Kidney capillary endothelial cell (primary cell): Measurements from ENCODE around the gene KCNK1.

Source experiments
- DNase-seq: peaks from one replicate; pipeline ENCODE4 v3.0.0-alpha.2; 2018; ENCODE audit warnings: low spot score

The KCNK1 gene

GRCh38 chr1:233707153-233707879 is 93.4 kb downstream of the KCNK1 start:
- peak; percentile 68 for DNase-seq

DNA sequence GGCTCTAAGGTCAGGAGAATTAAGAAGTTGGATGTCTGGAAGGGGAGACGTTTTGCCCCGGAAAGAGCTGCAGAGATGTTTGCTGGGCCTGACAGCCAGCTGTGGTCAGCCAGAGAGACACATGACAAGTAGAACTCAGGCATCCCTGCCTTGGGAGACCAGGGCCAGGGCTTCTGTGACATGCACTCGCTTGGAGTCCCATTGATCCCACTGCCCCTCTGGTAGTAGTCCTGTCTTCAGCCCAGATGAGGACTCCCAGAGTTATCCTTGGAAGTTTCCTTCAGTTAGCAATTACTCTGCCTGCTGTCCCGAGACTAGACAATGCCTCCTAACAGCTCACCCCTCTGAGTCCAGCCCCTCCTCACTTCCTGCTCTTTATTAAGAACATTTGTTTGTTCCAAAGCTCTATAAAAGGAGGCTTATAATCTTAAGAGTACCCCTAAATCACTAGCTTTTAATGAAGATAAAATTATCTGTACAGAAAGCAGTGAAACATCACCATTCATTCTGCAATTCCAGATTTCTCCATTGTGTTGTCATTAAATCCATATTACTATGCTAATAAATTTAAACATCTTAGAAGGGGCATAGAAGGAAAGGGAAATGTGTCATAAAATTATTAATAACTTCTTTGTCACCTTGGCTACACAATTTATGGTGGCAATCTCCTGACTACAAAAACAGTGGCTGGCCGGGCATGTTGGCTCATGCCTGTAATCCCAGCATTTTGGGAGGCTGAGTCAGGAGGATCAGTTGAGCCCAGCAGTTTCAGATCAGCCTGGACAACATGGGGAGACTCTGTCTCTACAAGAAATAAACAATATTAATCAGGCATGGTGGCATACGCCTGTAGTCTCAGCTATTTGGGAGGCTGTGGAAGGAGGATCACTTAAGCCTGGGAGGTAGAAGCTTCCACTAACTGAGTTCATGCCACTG is 94.2 kb downstream of the KCNK1 start:
- peak; percentile 89 for DNase-seq

DNA sequence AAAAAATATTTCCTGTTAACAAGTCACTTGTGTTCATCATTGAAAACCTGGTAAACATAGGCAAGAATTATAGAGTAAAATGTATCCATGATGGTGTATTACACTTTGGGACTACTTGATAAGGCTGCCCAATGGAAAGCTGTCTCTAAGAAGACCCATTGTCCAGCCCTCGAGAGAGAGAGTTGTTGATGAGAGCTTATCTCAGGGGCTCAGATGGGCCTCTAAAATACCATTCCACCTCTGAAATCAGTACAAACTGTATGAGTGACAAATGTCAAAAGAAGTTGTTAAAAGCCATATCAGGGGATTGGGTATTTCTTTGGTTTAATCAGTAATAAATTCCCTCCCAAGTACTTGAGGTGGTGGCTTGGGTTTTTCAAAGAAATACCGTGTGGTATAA is 96.1 kb downstream of the KCNK1 start:
- no peak for DNase-seq

DNA sequence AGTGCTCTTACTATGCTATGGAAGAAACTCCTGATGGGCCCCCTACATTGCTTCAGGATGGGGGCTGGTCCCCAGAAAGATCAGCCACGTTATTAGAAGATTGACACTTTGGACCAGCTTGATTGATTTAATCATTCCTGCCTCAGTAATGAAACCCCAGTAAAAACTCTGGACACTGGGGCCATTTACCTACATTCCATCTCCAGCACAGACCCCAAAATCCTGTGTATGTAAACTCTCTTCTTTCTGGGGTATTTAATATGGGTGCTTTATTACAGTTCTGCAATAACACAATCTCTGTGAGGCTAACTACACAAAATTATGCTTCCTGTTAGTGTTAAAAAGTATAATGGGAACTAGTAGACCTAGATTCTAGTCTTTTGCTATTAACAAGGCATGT is 96.6 kb downstream of the KCNK1 start:
- no peak for DNase-seq

DNA sequence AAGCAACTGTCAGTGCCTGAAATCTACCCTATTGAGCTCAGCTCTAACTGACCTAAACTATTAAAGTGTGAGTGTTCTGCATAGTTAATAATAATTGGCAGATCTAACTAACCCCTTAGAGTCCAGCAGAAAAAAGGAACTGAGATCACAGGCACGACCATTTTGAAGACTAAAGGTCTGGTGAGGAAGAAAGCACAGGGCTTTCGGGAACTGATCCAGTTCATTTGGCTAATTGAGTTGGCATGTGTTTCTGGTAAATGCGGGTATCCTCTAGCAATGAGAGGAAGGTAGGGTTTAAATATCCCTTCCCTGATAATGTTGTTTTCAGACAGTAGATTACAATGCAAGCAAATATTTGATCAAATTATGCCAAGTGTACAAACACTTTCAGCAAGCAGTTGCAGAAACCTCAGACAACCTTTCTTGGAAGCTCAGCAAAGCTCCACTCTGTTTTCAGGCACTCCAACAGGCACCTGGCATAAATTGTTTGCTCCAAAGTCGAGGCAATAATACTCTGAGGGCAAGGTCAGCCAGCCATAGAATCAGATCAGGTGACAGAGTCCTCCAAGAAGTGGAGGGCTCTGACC is 100.8 kb downstream of the KCNK1 start:
- no peak for DNase-seq

DNA sequence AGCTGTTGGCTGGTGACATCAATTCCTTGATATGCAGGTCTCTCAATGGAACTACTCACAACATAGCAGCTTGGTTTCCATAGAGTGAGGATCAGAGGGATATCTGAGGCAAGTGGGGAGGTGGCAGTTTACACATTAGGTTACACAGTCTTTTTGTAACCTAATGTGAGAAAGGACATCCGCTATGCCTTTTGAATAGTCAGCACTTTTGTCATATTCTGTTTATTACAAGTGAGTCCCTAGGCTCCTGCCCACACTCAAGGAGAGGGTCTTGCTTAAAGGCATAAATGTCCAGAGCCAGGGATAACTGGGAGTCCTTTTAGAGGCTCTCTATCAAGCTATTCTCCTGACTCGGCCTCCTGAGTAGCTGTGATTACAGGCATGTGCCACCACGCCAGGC is 104.2 kb downstream of the KCNK1 start:
- no peak for DNase-seq

DNA sequence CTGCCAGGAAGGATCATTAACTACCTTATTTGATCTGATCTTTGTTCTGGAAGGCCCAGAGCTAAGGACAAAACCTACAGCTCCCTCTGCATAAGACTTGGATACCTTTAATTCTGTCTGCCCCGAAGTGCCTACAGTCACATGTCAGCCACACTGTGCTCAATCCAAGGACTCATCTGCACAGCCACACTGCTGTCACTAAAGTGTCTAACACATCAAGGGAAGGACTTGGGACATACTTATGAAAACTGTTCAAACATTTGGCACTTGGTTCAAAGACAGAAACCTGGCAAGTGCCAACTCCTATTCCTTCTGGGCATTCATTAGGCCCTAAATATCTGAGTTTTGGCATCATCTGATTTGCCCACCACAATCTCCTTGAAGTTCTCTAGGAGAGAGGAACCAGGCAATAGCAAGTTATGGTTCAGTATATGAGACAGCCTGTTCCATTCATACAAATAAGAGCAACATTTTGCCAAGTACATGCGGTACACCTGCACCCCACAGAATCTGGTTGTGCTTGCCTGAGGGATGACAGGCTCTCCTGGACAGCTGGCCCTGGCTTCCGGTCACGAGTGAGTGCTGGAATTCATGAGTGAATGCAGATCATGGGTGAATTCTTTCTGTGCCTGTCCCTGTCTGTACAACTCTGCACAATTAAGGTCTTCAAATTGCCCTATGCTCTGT is 105.9 kb downstream of the KCNK1 start:
- no peak for DNase-seq

DNA sequence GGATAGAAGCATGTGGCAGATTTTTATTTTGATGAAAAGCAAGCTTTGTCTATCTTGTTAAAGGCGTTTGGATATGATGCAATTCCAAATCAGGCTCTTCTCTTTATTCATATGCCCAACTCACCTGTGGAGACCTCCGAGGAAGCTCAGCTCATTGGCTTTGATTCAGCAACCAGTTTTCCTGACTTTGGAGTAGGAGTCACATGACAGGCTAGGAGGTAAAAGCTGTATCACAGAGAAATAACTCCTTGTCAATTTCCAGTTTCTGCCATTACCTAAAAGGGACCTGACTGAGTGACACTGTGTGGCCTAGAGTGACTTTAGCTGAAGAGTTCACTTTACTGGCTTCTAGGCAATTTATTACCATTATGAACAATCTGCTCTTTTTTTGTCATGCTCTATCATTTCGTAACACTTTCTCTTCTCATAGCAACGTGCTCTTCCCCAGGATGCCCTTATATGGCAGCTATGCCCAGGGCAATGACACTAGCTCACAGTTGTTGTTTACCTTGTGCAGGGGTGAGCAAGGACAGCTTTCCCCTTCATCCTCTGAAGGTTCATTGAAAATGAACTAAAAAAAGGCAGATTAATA is 107.2 kb downstream of the KCNK1 start:
- DNase-seq = no peak
